ENCODE results near the gene SAMM50.

DNA sequence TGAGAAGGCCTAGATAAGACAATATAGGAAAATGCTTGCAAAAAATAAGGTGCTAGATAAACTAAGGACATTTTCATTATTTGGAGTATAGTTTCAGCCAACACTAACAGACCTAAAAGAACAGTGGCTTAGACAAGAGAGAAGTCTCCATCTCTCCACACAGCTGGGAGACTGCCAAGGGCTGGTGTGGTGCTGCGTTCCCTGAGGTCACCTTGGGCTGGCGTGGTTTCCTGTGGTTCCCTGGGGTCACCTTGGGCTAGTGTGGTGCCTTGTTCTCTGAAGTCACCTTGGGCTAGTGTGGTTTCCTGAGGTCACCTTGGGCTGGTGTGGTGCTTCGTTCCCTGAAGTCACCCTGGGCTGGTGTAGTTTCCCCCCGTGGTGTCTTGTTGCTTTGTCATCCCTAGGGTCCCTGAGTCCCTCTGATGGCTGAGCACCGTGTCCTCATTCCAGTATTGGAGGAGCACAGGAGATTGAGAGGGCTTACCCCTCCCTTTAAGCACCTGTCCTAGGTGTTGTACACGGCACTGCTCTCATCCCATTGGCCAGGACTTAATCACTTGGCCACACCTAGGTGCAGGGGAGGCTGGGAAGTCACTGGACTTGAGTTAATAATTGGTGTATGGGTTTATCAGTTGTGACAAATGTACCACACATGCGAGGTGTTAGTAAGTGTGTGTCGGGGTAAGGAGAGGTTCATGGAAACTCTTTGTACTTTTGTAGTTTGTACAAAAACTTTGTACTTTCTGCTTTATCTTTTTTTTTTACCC is 14.9 kb downstream of the SAMM50 start:
- TF ChIP-seq CTCF (IDR thresholded peaks at IDR 0.05) (no peak), POLR2A (IDR thresholded peaks at IDR 0.05) (no peak)
